Measurements from ENCODE around the gene HIGD1C. TPM values are rescaled to one million over a fixed set of nuclear protein-coding genes. Genes with fewer than 3 reads are reported as not detected.
"Not testable (repeated sequence)": the region's sequence is repeated elsewhere in the genome, so short reads cannot be mapped to it uniquely, and the experiment has no call there.

Gene HIGD1C
- total RNA-seq, 1 donor from 2014 or later, result not detected

DNA sequence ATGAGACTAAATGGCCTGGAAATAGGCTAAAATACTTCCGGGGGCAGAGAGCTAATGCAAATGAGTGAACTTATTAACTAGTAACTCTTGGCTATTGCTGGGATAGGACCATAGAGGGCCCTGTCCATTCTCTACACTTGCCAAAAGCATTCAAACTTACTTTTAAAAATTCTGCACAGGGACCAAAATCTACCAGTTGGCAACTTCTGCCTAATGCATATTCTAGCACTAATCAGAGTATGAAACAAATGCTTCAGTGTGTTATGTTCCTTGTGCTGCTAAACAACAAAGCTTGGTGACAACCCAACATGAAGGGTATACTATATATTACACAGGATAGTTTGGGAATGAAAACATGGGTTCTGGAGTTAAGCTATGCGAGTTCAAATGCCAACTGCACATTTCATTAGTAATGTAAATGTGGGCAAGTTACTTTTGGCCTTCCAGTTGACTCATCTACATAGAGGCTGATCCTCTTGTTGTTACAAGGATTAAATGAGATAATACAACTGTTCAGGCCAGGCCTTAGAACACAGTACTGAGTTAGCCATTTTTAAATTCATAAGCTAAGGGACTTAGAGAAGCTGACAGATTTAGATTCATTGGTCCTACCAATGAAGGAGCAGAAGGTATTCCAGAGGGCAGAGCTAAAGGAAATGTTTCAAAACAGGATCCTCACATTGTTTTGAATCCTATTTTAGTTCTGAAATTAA, 32.4 kb downstream of the HIGD1C start:
- DNase-seq (ENCODE audit: low spot score), result no peak

DNA sequence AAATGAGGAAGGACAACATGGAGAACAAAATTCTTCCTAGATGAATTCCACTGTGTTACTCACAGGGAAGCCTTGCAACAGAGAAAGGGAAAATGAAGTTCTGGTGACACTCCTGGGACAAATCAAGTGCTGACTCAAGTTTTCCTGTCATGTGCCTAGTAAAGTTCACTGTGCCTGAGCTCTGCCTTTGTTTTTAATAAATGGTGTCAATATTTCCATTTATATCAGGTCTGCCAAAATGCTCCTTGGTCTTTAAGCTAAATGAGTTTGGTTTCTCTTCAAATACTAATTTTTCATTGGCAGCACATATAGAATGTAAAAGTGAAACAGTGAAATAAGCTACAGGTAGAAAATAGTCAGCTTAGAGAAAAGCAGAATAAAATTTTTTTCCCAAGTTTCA, 33.0 kb downstream of the HIGD1C start:
- peak; percentile 45 for DNase-seq (ENCODE audit: low spot score)

DNA sequence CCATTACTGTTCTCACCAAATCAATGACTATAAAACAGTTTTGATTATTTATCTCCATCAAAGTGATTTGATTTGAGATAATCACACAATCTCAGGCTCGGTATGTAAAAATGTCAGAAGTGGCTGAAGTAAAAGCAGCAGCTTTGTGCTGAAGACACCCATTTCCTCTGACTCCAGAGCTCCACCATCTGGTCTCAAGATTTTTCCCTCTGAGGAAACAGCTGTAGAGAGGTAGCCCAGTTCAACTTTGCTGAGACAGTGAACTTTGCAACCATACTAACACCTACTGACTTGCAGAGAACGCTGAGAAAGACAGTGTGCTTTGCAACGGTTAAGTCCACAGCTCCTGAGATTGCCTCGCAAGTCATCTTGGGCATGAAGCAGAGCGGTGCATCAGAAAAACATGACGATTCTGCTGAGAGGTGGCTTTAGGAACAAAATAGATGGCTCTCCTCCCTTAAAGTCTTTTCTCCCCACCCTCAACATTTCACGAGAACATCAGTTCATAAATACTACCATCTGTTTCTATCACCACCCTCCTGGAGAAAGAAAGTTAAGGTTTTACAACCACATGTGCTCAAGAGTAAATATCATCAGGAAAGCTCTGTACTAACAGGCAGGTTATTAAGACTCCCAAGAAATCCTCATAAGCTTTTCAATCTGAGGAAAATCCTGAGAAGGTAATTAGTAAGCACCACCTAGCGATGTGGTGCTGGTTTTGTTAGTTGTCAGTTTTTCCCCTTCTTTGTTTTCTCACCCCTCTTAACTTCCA, 34.8 kb downstream of the HIGD1C start:
- peak; percentile 70 for DNase-seq (ENCODE audit: low spot score)

DNA sequence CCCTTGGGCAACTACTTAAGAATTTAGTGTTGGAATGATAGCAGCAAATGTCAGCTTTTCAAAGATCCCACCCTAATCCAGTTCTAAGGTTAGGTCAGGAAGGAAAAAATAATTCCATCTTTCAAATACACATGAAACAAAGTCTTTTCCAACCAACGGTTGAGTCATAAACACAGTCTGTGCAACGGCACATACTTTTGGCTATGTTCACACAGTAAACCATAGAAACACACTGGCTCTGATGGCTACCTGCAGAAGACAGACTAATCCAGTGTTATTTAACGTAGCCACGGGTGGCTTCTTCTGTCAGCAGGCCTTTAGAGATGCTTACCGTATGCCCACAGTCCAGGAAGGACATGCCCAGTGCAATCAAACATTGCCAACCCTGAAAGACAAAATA, 35.7 kb downstream of the HIGD1C start:
- no peak for DNase-seq (ENCODE audit: low spot score)

DNA sequence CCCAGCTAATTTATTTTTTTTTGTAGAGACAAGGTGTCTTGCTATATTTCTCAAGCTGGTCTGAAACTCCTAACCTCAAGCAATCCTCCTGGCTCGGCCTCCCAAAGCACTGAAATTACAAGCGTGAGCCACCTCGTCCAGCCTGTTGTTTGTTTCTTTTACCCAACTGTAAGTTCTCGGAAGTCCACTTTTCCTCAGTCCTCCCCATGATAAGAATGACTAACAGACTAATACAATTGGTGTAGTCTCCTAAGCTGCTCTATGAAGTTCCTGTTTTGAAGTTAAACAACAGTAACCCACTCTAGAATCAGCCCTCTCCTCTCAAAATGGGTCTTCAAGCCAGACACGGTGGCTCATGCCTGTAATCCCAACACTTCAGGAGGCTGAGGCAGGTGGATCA, 36.5 kb downstream of the HIGD1C start:
- no peak for DNase-seq (ENCODE audit: low spot score)

DNA sequence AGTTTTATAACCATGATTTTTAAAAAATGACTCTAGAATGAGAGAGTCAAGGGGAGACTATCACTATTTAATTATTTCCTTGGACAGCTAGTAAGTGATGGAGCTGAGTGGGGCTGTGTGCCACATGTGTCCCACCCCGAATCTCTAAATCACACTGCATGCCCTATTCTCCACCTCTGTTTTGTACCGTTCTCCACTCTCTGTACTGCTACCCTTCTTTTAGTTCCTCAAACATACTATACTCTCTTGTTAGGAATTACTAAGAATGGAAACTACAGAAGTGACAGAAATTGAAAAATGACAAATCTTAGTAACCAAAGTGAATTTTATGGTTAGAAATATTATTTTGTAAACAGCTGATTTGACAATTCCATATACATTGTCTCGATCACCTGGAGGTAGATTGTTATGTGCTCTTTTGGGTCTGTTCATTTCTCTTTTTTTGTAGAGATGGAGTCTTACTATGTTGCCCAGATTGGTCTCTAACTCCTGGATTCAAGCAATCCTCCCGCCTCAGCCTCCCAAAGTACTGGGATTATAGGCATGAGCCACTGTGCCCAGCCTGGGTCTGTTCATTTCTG, 37.9 kb downstream of the HIGD1C start:
- no peak for DNase-seq (ENCODE audit: low spot score)

DNA sequence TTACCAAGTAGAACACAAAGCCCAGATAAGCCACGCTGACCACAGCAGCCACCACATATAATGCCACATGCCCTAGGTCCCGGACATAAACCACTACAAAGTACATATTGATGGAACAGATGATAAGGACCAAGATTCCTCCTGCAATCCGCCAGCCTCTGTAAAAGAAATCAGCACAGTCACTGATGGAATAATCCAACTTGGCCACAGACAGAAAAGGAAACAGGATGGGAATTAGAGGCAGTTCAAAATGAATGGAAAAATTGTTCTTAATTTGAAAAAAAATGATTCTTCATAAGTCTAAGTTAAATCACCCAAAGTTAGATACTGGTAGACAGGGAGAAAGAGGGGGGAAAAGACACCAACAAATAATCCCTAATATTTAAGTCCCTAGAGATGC, 38.4 kb downstream of the HIGD1C start:
- DNase-seq (ENCODE audit: low spot score), result no peak

DNA sequence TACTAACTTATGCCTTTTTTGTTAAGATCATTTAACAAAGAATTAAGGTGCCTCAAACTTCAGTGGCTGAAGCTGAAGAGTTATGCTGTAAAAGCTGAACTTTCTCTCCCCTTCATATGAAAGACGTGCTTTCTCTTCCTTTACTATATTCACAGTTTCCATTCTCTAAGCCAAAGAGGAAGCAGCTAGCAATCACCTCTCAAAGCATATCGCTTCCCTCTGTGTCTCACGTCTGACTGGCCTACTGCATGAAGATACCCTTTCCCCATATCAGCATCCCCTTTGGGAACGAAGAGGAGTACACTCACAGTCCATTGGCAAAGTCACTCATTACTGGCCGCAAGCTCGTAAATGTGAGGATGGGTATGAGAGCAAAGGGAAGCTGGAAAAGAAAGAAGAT, 38.9 kb downstream of the HIGD1C start:
- no peak for DNase-seq (ENCODE audit: low spot score)

DNA sequence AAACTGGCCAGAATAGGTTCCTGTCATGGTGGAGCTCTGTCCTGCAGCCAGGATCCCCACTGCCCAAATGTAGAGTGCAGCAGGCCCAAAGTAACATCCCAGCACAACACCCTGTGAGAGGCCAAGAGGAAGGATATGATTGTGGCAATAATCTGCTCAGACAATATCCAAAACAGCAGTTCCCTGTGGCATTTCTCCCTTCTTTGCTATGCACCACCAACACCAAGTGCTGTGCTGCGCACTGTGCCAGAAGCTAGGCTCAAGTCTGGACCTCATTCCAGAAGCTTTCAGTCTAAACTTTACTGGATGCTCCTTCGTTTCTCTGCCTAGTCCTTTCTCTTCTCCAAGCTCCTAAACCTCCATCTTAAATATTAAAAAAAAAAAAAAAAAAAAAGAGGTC, 40.5 kb downstream of the HIGD1C start:
- no peak for DNase-seq (ENCODE audit: low spot score)

DNA sequence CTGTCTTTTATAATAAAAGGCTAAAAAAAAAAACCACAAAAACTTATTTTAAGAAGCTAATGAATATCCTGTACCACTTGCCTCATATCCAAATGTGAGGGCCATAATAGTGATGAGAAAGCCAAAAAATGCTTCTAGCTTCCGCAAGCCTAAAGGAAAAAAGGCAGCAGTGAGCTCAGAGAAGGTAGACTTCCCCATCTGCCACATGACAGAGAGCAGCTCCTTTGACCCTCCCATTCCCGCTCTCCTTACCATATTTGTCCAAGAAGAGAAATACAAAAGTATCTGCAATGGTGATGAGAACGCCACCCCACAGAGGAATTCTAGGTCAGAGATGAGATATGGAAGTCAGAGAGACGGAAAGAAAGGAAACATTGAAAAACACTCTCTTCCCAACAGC, 46.7 kb downstream of the HIGD1C start:
- no peak for DNase-seq (ENCODE audit: low spot score)

DNA sequence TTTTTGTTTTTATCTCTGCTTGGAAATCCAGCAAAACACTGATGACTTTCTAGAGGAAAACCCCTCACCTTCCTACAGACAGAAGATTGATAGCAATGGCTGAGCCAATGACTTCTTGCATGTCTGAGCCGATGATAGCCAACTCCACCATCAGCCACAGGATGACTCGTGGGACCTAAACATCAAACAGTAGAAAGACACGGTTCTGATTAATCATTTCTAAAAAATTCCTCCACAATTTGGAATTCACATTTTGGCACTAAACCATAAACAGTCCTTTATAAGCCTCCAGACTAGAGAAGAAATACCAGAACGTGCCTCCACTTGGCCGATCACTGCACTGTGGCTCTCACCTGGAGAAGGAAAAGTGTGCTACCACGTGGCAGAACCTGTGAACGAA, 47.9 kb downstream of the HIGD1C start:
- DNase-seq (ENCODE audit: low spot score), result no peak

DNA sequence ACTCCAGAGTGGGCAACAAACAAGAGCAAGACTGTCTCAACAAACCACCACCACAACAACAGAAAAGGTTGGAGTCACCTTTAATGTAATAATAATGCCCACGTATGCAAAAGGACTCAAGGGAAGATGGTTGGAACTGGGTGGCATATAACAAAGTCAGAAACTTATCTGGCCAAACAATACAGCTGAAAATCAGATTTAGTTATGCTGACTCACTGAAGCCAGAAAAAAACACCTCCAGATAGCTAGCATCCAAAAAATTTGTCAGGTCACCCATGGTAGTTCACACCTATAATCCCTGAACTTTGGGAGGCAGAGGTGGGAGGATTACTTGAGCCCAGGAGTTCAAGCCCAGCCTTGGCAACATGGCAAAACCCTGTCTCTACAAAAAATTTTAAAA, 49.5 kb downstream of the HIGD1C start:
- no peak for DNase-seq (ENCODE audit: low spot score)

DNA sequence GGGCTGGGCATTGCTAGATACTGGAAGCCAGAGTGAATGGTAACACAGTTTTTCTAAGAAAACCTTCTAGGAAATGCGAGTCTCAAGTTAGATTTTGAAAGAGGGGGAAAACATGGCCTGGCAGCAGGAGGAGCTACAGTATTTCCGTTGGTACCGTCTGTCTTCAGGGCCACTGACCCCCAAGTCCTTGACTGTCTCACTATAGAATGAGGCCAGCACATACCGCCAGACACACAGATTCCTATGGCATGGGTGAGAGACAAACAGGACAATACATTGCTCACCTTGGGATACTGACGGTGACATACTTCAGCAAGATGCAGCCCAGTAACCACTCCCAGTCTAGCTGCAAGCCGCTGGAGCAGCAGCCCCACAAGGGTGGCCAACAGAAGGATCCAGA, 52.2 kb downstream of the HIGD1C start:
- DNase-seq (ENCODE audit: low spot score), result no peak

DNA sequence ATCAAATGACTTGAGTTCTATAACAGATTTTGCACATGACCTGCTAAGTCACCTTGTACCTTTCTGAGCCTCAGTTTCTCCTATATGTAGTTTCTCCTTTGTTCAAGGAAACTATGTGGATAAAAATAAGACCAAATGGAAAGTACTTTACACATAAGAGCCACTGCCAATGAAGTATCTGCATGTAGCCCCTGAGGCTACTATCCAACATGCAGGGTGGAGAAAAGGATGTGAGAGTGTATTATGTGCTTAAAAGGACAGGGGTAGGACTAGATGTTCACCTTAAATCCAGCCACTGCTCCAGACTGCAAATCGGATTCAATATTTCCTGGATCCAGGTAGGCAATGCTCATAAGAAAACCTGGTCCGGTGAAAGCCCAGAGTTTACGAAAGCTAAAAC, 52.7 kb downstream of the HIGD1C start:
- DNase-seq (ENCODE audit: low spot score), result no peak

DNA sequence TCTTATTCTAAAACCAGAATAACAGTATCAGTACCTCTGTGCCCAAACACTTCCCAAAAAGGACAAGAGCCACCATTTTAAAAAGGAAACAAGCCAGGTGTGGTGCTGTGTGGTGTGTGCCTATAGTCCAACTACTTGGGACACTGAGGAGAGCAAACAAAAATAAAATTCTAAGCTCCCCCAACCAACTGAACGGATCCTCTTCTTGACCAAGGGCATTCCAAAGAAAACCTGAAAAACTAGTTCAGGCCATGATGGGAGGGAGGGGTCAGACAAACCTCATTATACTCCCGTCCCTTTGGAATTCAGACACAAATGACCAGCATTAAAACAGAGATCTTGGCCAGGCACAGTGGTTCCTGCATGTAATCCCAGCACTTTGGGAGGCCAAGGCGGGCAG, 53.3 kb downstream of the HIGD1C start:
- DNase-seq (ENCODE audit: low spot score), result no peak

DNA sequence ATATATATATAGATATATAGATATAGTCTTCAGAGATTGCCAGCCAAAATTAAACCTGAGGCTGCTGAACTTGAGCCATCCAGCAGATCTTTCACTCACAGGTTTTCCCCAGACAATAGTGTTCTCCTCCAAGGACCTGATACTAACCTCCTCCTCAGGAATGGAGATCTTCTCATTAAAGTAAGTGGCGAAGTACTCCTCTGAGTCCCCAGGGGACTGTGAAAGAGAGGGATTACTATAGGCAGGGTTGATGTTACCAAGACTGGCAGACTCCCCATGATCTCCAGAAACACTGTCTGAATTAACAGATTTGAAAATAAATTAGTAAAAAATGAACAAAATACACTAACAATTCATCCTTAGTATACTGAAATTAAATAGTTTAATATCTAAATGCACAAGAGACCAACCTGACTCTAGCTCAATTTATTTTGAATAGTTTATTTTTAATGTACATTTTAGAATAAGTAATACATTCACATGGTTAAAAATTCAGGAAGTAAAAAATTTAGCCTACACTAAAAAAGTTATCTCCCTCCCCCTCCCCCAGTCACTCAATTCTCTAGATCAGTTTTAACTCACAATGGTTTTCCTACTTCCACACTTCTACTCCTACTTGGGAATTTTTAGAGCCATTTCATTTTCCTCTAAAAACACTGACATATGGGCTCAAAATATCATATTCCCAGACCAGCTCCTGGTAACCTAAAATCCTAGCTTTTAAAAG, 56.1 kb downstream of the HIGD1C start:
- DNase-seq (ENCODE audit: low spot score), result no peak

DNA sequence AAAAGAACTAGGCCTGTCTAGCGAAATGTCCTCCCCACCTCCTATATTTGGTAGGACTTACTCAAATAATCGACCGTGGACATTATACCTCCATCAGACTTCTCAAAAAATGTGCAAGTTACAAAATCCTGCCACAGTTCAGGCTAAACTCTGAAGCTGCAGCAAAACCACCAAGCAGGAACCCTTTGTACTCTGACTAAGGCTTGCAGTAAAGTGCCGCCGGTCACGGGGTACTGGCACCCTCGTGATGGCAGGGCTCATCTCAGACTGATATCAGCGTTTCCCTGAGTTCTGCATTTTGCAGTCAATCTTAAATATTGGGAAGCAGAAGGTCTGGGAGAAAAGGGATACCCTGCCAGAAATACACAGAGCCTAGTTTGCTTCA, 56.7 kb downstream of the HIGD1C start:
- DNase-seq (ENCODE audit: low spot score), result peak; percentile 66

DNA sequence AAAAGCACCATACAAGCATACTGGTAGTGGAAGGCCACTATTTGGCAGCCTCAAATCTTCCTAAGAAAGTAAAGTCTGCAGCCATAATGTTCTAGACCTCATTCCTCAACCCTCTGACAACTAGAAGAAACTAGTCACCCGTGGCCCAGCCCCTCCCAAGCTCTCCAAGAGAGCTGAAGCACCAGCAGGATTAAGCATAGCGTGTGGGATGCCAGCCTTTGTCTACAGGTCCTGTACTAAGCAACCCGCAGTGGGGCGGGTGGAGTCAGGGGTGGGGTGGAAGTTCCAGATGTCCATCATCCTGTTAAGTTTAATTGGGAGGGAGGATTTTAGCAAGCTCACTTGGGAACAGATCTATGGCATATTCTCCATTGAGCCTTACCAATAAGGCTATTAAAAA, 59.6 kb downstream of the HIGD1C start:
- DNase-seq (ENCODE audit: low spot score), result no peak

DNA sequence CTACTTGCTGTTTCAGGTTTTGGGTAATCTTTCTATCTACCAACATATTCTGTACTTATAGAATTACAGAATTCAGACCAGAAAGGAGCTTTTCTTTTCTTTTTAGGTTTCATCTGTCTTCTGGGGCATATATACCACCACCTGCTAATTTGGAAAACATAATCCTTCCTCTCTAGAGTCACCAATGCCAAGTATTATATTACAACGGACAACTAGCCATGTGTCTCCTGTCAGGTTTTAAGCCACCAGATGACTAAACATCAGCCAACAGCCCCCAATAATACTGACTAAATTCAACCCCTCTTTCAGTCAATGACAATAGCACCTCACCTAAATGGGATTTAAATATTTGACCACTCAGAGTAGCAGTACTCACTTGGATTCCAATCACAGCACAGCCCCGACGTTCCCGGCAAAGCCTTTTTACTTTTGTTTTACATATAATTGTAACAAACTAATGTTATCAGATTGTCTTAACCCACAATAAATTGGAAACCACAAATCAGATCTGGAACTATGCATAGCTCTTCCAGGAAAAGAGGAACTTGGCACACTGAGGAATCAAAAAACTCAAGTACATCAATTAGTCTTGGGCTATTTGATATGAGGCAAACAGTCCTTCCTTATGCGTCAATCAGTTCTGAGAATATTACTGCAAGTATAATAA, 60.4 kb downstream of the HIGD1C start:
- no peak for DNase-seq (ENCODE audit: low spot score)

DNA sequence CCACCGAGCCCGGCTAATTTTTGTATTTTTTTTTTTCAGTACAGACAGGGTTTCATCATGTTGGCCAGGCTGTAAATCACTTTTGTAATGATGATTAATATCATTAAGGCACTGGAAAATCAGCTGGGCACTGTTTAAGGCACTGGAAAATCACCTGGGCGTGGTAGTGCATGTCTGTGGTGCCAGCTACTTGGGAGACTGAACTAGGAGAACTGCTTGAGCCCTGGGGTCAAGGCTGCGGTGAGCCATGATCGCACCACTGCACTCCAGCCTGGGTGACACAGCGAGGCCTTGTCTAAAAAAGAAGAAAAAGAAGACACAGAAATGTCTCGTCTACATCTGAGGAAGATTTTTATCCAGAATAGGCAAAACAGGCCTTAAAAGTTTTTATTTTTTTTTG, 61.1 kb downstream of the HIGD1C start:
- DNase-seq (ENCODE audit: low spot score), result no peak

DNA sequence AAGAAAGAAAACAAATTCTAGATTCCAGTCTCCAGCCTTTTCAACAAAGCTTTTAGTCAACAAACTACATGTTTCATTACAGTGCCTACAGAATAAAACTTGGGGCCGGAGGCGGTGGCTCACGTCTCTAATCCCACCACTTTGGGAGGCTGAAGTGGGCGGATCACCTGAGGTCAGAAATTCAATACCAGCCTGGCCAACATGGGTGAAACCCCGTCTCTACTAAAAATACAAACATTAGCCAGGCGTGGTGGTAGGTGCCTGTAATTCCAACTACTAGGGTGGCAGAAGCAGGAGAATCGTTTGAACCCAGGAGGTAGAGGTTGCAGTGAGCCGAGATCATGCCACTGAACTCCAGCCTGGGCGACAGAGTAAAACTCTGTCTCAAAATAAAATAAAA, 62.1 kb downstream of the HIGD1C start:
- DNase-seq (ENCODE audit: low spot score), result not testable (repeated sequence)

DNA sequence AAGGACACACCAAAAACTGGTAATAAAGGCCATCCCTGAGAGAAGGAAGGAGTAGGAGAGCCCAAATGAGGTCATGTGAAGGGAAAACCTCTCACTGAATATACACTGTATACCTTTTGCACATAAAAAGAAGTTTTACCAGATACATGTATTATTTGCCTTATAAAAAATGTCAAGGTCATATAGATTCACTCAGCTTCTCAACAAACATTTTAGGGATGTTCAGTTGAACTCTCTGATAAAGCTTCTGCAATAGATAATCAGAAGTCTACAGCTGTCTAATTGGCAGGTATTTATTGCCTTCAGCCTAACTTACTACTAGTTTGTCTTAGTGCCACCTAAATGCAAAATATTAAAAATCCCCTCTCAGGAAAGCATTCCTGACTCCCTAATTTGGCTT, 65.1 kb downstream of the HIGD1C start:
- DNase-seq (ENCODE audit: low spot score), result no peak
